ENCODE measurements around the gene TESK2.

DNA sequence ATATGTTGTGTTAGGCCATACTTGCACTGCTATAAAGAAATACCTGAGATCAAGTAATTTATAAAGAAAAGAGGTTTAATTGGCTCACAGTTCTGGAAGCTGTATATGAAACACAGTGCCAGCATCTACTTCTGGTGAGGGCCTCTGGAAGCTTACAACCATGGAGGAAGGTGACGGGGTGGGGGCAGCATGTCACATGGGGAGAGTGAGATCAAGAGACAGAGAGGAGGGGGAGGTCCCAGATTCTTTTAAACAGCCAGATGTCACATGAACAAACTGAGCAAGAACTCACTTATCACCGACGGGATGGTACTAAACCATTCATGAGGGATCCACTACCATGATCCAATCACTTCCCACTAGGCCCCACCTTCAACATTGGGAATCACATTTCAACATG is 42.6 kb downstream of the TESK2 start:
- TF ChIP-seq POLR2A (IDR thresholded peaks at IDR 0.05; ENCODE audit: control extremely low read depth in 1 of 2, low read depth in 2 of 2, low read length in 2 of 2) (no peak), SP2 (IDR thresholded peaks at IDR 0.05; ENCODE audit: low read length) (no peak), GABPA (IDR thresholded peaks at IDR 0.05; ENCODE audit: borderline replicate concordance, insufficient read depth, low read length) (no peak), YY1 (IDR thresholded peaks at IDR 0.05; ENCODE audit: low read depth, low read length) (no peak), TCF12 (IDR thresholded peaks at IDR 0.05; ENCODE audit: low read depth, low read length) (no peak), CHD2 (IDR thresholded peaks at IDR 0.05; ENCODE audit: low read length) (no peak), EZH2 (IDR thresholded peaks at IDR 0.05; ENCODE audit: low read depth, low read length, severe bottlenecking) (no peak), CEBPB (IDR thresholded peaks at IDR 0.05; ENCODE audit: low read depth, low read length) (no peak), ZNF274 (IDR thresholded peaks at IDR 0.05; ENCODE audit: borderline replicate concordance, extremely low read depth, low read length) (no peak), RFX5 (IDR thresholded peaks at IDR 0.05; ENCODE audit: borderline replicate concordance, low read depth, low read length) (no peak), SP1 (IDR thresholded peaks at IDR 0.05; ENCODE audit: low read depth, low read length) (no peak), EGR1 (IDR thresholded peaks at IDR 0.05; ENCODE audit: borderline replicate concordance, low read depth, low read length) (no peak)
- TF ChIP-seq, protein P1, sequence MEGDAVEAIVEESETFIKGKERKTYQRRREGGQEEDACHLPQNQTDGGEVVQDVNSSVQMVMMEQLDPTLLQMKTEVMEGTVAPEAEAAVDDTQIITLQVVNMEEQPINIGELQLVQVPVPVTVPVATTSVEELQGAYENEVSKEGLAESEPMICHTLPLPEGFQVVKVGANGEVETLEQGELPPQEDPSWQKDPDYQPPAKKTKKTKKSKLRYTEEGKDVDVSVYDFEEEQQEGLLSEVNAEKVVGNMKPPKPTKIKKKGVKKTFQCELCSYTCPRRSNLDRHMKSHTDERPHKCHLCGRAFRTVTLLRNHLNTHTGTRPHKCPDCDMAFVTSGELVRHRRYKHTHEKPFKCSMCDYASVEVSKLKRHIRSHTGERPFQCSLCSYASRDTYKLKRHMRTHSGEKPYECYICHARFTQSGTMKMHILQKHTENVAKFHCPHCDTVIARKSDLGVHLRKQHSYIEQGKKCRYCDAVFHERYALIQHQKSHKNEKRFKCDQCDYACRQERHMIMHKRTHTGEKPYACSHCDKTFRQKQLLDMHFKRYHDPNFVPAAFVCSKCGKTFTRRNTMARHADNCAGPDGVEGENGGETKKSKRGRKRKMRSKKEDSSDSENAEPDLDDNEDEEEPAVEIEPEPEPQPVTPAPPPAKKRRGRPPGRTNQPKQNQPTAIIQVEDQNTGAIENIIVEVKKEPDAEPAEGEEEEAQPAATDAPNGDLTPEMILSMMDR (IDR thresholded peaks at IDR 0.05; ENCODE audit: control extremely low read depth in 1 of 3, insufficient read depth in 1 of 3, low read depth in 1 of 3, low read length in 3 of 3): no peak
- TF ChIP-seq, protein P2, sequence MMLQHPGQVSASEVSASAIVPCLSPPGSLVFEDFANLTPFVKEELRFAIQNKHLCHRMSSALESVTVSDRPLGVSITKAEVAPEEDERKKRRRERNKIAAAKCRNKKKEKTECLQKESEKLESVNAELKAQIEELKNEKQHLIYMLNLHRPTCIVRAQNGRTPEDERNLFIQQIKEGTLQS (IDR thresholded peaks at IDR 0.05; ENCODE audit: insufficient read depth, low read depth, low read length): no peak
